HepG2 (cell line): ENCODE data around the gene CCNQ. TPM values are rescaled to one million over a fixed set of nuclear protein-coding genes. Genes with fewer than 3 reads are reported as not detected.

Experiments used
- EED ChIP-seq: sonication (generic); formaldehyde crosslinking; IDR thresholded peaks from 2 replicates; pipeline ENCODE4 v1.5.0; 2020; ENCODE audit warnings: mild to moderate bottlenecking, missing genetic modification reagents
- ETV6 ChIP-seq: sonication (generic); formaldehyde crosslinking; conservative IDR thresholded peaks from 2 replicates; pipeline ENCODE4 v1.4.0; 2020; ENCODE audit warnings: missing genetic modification reagents
- FOXJ3 ChIP-seq: sonication (generic); formaldehyde crosslinking; IDR thresholded peaks from 2 replicates; pipeline ENCODE4 v1.4.0; 2020; ENCODE audit warnings: missing genetic modification reagents, mild to moderate bottlenecking, borderline replicate concordance
- FOXP1 ChIP-seq, 2 experiments: fragments of 450-650 bp in 1 of 2; IDR thresholded peaks; 2 replicates each; pipeline ENCODE4 v1.6.1; 2017 to 2018; ENCODE audit warnings: antibody characterized with exemption in 1 of 2
- HHEX ChIP-seq: IDR thresholded peaks from 2 replicates; pipeline ENCODE4 v1.6.1; 2016; ENCODE audit warnings: control low read depth
- HNF1B ChIP-seq: sonication (generic); formaldehyde crosslinking; IDR thresholded peaks from 2 replicates; pipeline ENCODE4 v1.5.1; 2020; ENCODE audit warnings: mild to moderate bottlenecking, moderate library complexity, missing genetic modification reagents
- JUND ChIP-seq: sonication (generic); formaldehyde crosslinking; IDR thresholded peaks from 2 replicates; pipeline ENCODE4 v1.8.0; 2022; ENCODE audit warnings: mild to moderate bottlenecking, missing genetic modification reagents
- MAZ ChIP-seq, 2 experiments: sonication (generic) in 1 of 2; formaldehyde crosslinking in 1 of 2; IDR thresholded peaks; 2 replicates each; pipeline versions ENCODE4 v1.5.0 to v1.6.1; 2012 to 2020; ENCODE audit warnings: low read depth in 2 of 2, mild to moderate bottlenecking in 2 of 2, borderline replicate concordance in 1 of 2, improper control_type of control experiment in 1 of 2, low read length in 1 of 2, missing genetic modification reagents in 1 of 2, moderate library complexity in 1 of 2
- MNT ChIP-seq: fragments of 450-650 bp; IDR thresholded peaks from 2 replicates; pipeline ENCODE4 v1.6.1; 2016
- POLR2A ChIP-seq, 2 experiments: IDR thresholded peaks; 2 replicates each; pipeline ENCODE4 v1.6.1; 2011; ENCODE audit warnings: low read depth in 2 of 2, low read length in 2 of 2, mild to moderate bottlenecking in 1 of 2, moderate library complexity in 1 of 2; ENCODE audit not compliant: insufficient read depth in 1 of 2
- RNF219 ChIP-seq: sonication (generic); formaldehyde crosslinking; IDR thresholded peaks from 2 replicates; pipeline ENCODE4 v1.5.0; 2020; ENCODE audit warnings: mild to moderate bottlenecking, missing genetic modification reagents
- RXRA ChIP-seq: sonication (generic); formaldehyde crosslinking; IDR thresholded peaks from 2 replicates; pipeline ENCODE4 v1.5.1; 2020; ENCODE audit warnings: missing genetic modification reagents
- SP1 ChIP-seq, 2 experiments: fragments of 450-650 bp in 1 of 2; sonication (generic) in 1 of 2; formaldehyde crosslinking in 1 of 2; IDR thresholded peaks; 2 replicates each; pipeline versions ENCODE4 v1.4.0 to v1.6.1; 2016 to 2020; ENCODE audit warnings: missing genetic modification reagents in 1 of 2
- SPEN ChIP-seq: sonication (generic); formaldehyde crosslinking; IDR thresholded peaks from 2 replicates; pipeline ENCODE4 v1.5.1; 2020; ENCODE audit warnings: low read depth, mild to moderate bottlenecking, missing genetic modification reagents
- TGIF2 ChIP-seq: IDR thresholded peaks from 2 replicates; pipeline ENCODE4 v1.6.1; 2016; ENCODE audit warnings: control low read depth, missing compliant biosample characterization
- TMF1 ChIP-seq: sonication (generic); formaldehyde crosslinking; IDR thresholded peaks from 2 replicates; pipeline ENCODE4 v1.8.1; 2022; ENCODE audit warnings: low read depth, missing genetic modification reagents
- YEATS4 ChIP-seq: sonication (generic); formaldehyde crosslinking; IDR thresholded peaks from 2 replicates; pipeline ENCODE4 v1.4.0; 2020; ENCODE audit warnings: missing genetic modification reagents, borderline replicate concordance
- ZC3H4 ChIP-seq: sonication (generic); formaldehyde crosslinking; IDR thresholded peaks from 2 replicates; pipeline ENCODE4 v1.4.0; 2020; ENCODE audit warnings: missing genetic modification reagents, borderline replicate concordance
- ZMYM2 ChIP-seq: sonication (generic); formaldehyde crosslinking; IDR thresholded peaks from 2 replicates; pipeline ENCODE4 v1.8.0; 2022; ENCODE audit warnings: mild to moderate bottlenecking, missing genetic modification reagents
- ZNF263 ChIP-seq: sonication (generic); formaldehyde crosslinking; IDR thresholded peaks from 2 replicates; pipeline ENCODE4 v1.4.0; 2020; ENCODE audit warnings: missing genetic modification reagents
- ZNF33A ChIP-seq: sonication (generic); formaldehyde crosslinking; IDR thresholded peaks from 2 replicates; pipeline ENCODE4 v1.5.1; 2020; ENCODE audit warnings: missing genetic modification reagents, mild to moderate bottlenecking, moderate library complexity, borderline replicate concordance
- ZNF556 ChIP-seq: sonication (generic); formaldehyde crosslinking; IDR thresholded peaks from 2 replicates; pipeline ENCODE4 v1.4.0; 2020; ENCODE audit warnings: mild to moderate bottlenecking, missing genetic modification reagents, borderline replicate concordance
- ZNF572 ChIP-seq: sonication (generic); formaldehyde crosslinking; IDR thresholded peaks from 2 replicates; pipeline ENCODE4 v1.5.1; 2020; ENCODE audit warnings: mild to moderate bottlenecking, missing genetic modification reagents
- ZNF644 ChIP-seq: IDR thresholded peaks from 2 replicates; pipeline ENCODE4 v1.6.1; 2016; ENCODE audit warnings: low read depth
- ZNF784 ChIP-seq: sonication (generic); formaldehyde crosslinking; IDR thresholded peaks from 2 replicates; pipeline ENCODE4 v1.5.1; 2020; ENCODE audit warnings: missing genetic modification reagents, mild to moderate bottlenecking, borderline replicate concordance
- polyA plus RNA-seq, 8 experiments: library from polyadenylated mRNA; depleted of rRNA in 3 of 8; stranded (reverse) in 7 of 8; unstranded in 1 of 8; fragments of >200 nt; fragmentation: Illumina TruSeq in 4 of 8; extraction: Trizol in 4 of 8; gene quantifications; 2 replicates each; pipeline versions ENCODE4 v1.2.1 to v1.2.3, GENCODE V29; 2011 to 2016; ENCODE audit warnings: low read depth in 4 of 8, missing spikeins in 1 of 8, mixed read lengths in 1 of 8; ENCODE audit not compliant: insufficient read depth in 1 of 8
- total RNA-seq, 5 experiments: library from RNA; depleted of rRNA; stranded (reverse); fragments of >200 nt; fragmentation: Illumina TruSeq; extraction: Trizol; gene quantifications; 2 replicates each; pipeline ENCODE4 v1.2.3, GENCODE V29; 2016; ENCODE audit warnings: low read depth in 1 of 5

The CCNQ gene
- total and polyA plus RNA-seq, 2 of the 13 experiments (the other 11 are each of a cell fraction or from before 2014, with no cell fraction given), result 15.0 to 25.5 TPM

GRCh38 chrX:153623310-153624029 lies 24.5 kb upstream of the CCNQ start (continued):
- TF ChIP-seq RNF219 (CRISPR knock-in tag) (no peak), TGIF2 (CRISPR knock-in tag) (no peak), ZNF784 (no peak), FOXP1 (IDR thresholded peaks at IDR 0.05) (no peak), FOXP1 (CRISPR knock-in tag; IDR thresholded peaks at IDR 0.05) (peak; percentile 48; the same call in 1 of the 2 replicates), SP1 (IDR thresholded peaks at IDR 0.05) (no peak), SP1 (CRISPR knock-in tag; IDR thresholded peaks at IDR 0.05) (no peak), ZNF556 (CRISPR knock-in tag) (no peak), ZNF644 (CRISPR knock-in tag) (no peak), TMF1 (CRISPR knock-in tag) (no peak), EED (0 out of 2 replicates have a peak, but pooled peaks have one; percentile 52), ZMYM2 (CRISPR knock-in tag) (0 out of 2 replicates have a peak, but pooled peaks have one; percentile 35), HNF1B (CRISPR knock-in tag) (peak; percentile 74; the same call in 1 of the 2 replicates), MNT (no peak), RXRA (CRISPR knock-in tag) (peak; percentile 97), YEATS4 (no peak), MAZ (IDR thresholded peaks at IDR 0.05; ENCODE audit: borderline replicate concordance, low read depth, low read length) (no peak), MAZ (CRISPR knock-in tag; IDR thresholded peaks at IDR 0.05; ENCODE audit: low read depth) (peak; percentile 49), ETV6 (CRISPR knock-in tag) (no peak), ZC3H4 (no peak; the same call in 1 of the 2 replicates), SPEN (CRISPR knock-in tag) (peak; percentile 67; the same call in 1 of the 2 replicates), FOXJ3 (CRISPR knock-in tag) (no peak), ZNF263 (CRISPR knock-in tag) (no peak), ZNF33A (CRISPR knock-in tag) (no peak), ZNF572 (CRISPR knock-in tag) (no peak), HHEX (no peak), JUND (peak; percentile 75), POLR2A (IDR thresholded peaks at IDR 0.05; ENCODE audit: insufficient read depth in 1 of 2, low read depth in 2 of 2, low read length in 2 of 2) (0 out of 4 replicates have a peak, but pooled peaks of 1 of the 2 experiments have one; percentile 26)
